Smooth muscle cell (in vitro differentiated cells): ENCODE measurements around the gene RBMS3. TPM values are rescaled to one million over a fixed set of nuclear protein-coding genes. Genes with fewer than 3 reads are reported as not detected.

Experiments
- DNase-seq: peaks from one replicate; lab custom pipeline; 2025; ENCODE audit not compliant: unreplicated experiment; lab: John Stamatoyannopoulos, UW
- H2AFZ ChIP-seq: fragments of 200-600 bp; sonication (generic); 2 replicates; pipeline ENCODE4 v1.6.0; 2016; ENCODE audit warnings: antibody characterized with exemption, low read depth, mild to moderate bottlenecking
- H3F3A ChIP-seq: fragments of 200-600 bp; sonication (generic); 2 replicates; pipeline ENCODE4 v1.6.0; 2017; ENCODE audit warnings: antibody characterized with exemption, low read depth
- H3K27ac ChIP-seq: fragments of 200-600 bp; sonication (generic); 2 replicates; pipeline ENCODE4 v1.5.1; 2016; ENCODE audit warnings: low read depth, mild to moderate bottlenecking
- H3K27me3 ChIP-seq: fragments of 200-600 bp; sonication (generic); 2 replicates; pipeline ENCODE4 v1.6.1; 2016; ENCODE audit warnings: low read depth, mild to moderate bottlenecking
- H3K36me3 ChIP-seq: fragments of 200-600 bp; sonication (generic); 2 replicates; pipeline ENCODE4 v1.5.1; 2016; ENCODE audit warnings: low read depth
- H3K4me1 ChIP-seq: fragments of 200-600 bp; sonication (generic); 2 replicates; pipeline ENCODE4 v1.5.1; 2016; ENCODE audit warnings: low read depth
- H3K4me2 ChIP-seq: fragments of 200-600 bp; sonication (generic); 2 replicates; pipeline ENCODE4 v1.6.0; 2016; ENCODE audit warnings: mild to moderate bottlenecking
- H3K4me3 ChIP-seq: fragments of 200-600 bp; sonication (generic); 2 replicates; pipeline ENCODE4 v1.5.1; 2016; ENCODE audit warnings: mild to moderate bottlenecking
- H3K79me2 ChIP-seq: fragments of 200-600 bp; sonication (generic); 2 replicates; pipeline ENCODE4 v1.6.0; 2016; ENCODE audit warnings: low read depth, mild to moderate bottlenecking
- H3K9ac ChIP-seq: fragments of 200-600 bp; sonication (generic); 2 replicates; pipeline ENCODE4 v1.6.0; 2016; ENCODE audit warnings: low read depth
- H3K9me3 ChIP-seq: fragments of 200-600 bp; sonication (generic); replicated peaks from 2 replicates; pipeline ENCODE4 v1.5.1; 2016; ENCODE audit warnings: low read depth
- H4K20me1 ChIP-seq: fragments of 200-600 bp; sonication (generic); 2 replicates; pipeline ENCODE4 v1.6.0; 2016; ENCODE audit warnings: low read depth
- CTCF ChIP-seq: fragments of 200-600 bp; sonication (generic); IDR thresholded peaks from 2 replicates; pipeline ENCODE4 v1.5.1; 2017; ENCODE audit warnings: borderline replicate concordance, mild to moderate bottlenecking, antibody characterized with exemption; ENCODE audit not compliant: insufficient read depth, poor library complexity, severe bottlenecking
- WGBS: methylation state at CpG from one replicate; pipeline ENCODE4 v1.1.7; 2016; ENCODE audit warnings: low lambda C conversion rate; 5-methylcytosine and 5-hydroxymethylcytosine counted together
- polyA plus RNA-seq: library from polyadenylated mRNA; unstranded; fragments of >200 nt; fragmentation: Nextera tagmentation; extraction: Ambion mirVana; gene quantifications from 2 replicates; pipeline ENCODE4 v1.2.1, GENCODE V29; 2016
- total RNA-seq: library from RNA; depleted of rRNA; stranded (reverse); fragments of >200 nt; gene quantifications from 2 replicates; pipeline ENCODE4 v1.2.3, GENCODE V29; 2014

Gene RBMS3
- total and polyA plus RNA-seq, 2 experiments from 2014 or later, result 42.9 to 50.6 TPM

GRCh38 chr3:29971895-29972294, 691.0 kb downstream of the RBMS3 start:
- WGBS, result 93% methylated on average over 2 of the region's 2 CpGs
- H3K27ac ChIP-seq, result peak overlapping the region; percentile 42
- peak overlapping the region; percentile 34 for H3K4me2 ChIP-seq
- H3K79me2 ChIP-seq, result peaks cover 5% of the 10 kb centered on the region
- no peak for DNase-seq
- H3K4me1 ChIP-seq, result peaks cover 13% of the 10 kb centered on the region
- no peak overlapping the region for H3K9ac ChIP-seq
- no peak for TF ChIP-seq CTCF
- H2AFZ ChIP-seq, result no peak overlapping the region
- no peaks in the 10 kb centered on the region for H4K20me1 ChIP-seq
- H3K27me3 ChIP-seq, result no peaks in the 10 kb centered on the region
- H3K36me3 ChIP-seq, result no peaks in the 10 kb centered on the region
- no peaks in the 10 kb centered on the region for H3K9me3 ChIP-seq
- no peaks in the 10 kb centered on the region for H3F3A ChIP-seq
- no peak overlapping the region for H3K4me3 ChIP-seq

- H3K79me2 ChIP-seq, result peaks cover under 1% of the 10 kb centered on the region
- no peaks in the 10 kb centered on the region for H3F3A ChIP-seq
- H3K9me3 ChIP-seq, result no peaks in the 10 kb centered on the region
- peak overlapping the region; percentile 42 for H3K27ac ChIP-seq
- WGBS, result 10% methylated on average over 3 of the region's 3 CpGs
- no peak overlapping the region for H3K9ac ChIP-seq
- no peaks in the 10 kb centered on the region for H4K20me1 ChIP-seq
- H3K27me3 ChIP-seq, result no peaks in the 10 kb centered on the region
- peak overlapping the region; percentile 34 for H3K4me2 ChIP-seq
- H3K36me3 ChIP-seq, result no peaks in the 10 kb centered on the region
- H3K4me1 ChIP-seq, result peaks cover 13% of the 10 kb centered on the region
- no peak overlapping the region for H2AFZ ChIP-seq
- no peak overlapping the region for H3K4me3 ChIP-seq
- TF ChIP-seq CTCF, result no peak
- no peak for DNase-seq
These were observed 691.6 kb downstream of the RBMS3 start for GRCh38 chr3:29972320-29972993.

GRCh38 chr3:29973763-29974162, 692.9 kb downstream of the RBMS3 start:
- H3K9me3 ChIP-seq, result no peaks in the 10 kb centered on the region
- DNase-seq, result no peak
- H3K36me3 ChIP-seq, result no peaks in the 10 kb centered on the region
- WGBS, result 97% methylated on average over 1 of the region's 1 CpG
- H3K27me3 ChIP-seq, result no peaks in the 10 kb centered on the region
- no peak overlapping the region for H3K4me3 ChIP-seq
- TF ChIP-seq CTCF, result no peak
- H3K9ac ChIP-seq, result no peak overlapping the region
- no peak overlapping the region for H3K27ac ChIP-seq
- H2AFZ ChIP-seq, result no peak overlapping the region
- no peaks in the 10 kb centered on the region for H4K20me1 ChIP-seq
- no peak overlapping the region for H3K4me2 ChIP-seq
- H3F3A ChIP-seq, result no peaks in the 10 kb centered on the region
- H3K79me2 ChIP-seq, result no peaks in the 10 kb centered on the region
- peaks cover 17% of the 10 kb centered on the region for H3K4me1 ChIP-seq

GRCh38 chr3:29976871-29977270, 696.0 kb downstream of the RBMS3 start:
- Histone ChIP-seq H3K27ac (peak overlapping the region; percentile 64), H3K79me2 (peaks cover 12% of the 10 kb centered on the region), H3K4me3 (no peak overlapping the region), H4K20me1 (no peaks in the 10 kb centered on the region), H3K27me3 (no peaks in the 10 kb centered on the region), H2AFZ (no peak overlapping the region), H3K4me2 (peak overlapping the region; percentile 46), H3F3A (no peaks in the 10 kb centered on the region), H3K4me1 (peaks cover 11% of the 10 kb centered on the region), H3K36me3 (no peaks in the 10 kb centered on the region), H3K9ac (no peak overlapping the region), H3K9me3 (no peaks in the 10 kb centered on the region)
- 94% methylated on average over 5 of the region's 5 CpGs for WGBS
- no peak for DNase-seq
- no peak for TF ChIP-seq CTCF
